Measurements from ENCODE around the gene BZW2. TPM values are rescaled to one million over a fixed set of nuclear protein-coding genes. Genes with fewer than 3 reads are reported as not detected.

Gene BZW2
- total RNA-seq, 1 donor from 2014 or later = 30.8 TPM

- DNase-seq (ENCODE audit: low spot score) (no peak), ATAC-seq (no peak)
- intact Hi-C loops (cut with DNase I) = no loop called here
These were observed 92.2 kb downstream of the BZW2 start for GRCh38 chr7:16738011-16738688.

- ATAC-seq (peak; percentile 64), DNase-seq (ENCODE audit: low spot score) (no peak)
- intact Hi-C loops (cut with DNase I) = no loop called here
These were observed 94.1 kb downstream of the BZW2 start for GRCh38 chr7:16739863-16740622.

- no peak for ATAC-seq
- intact Hi-C loops (cut with DNase I) = no loop called here
- DNase-seq (ENCODE audit: low spot score) = no peak
These were observed 94.6 kb downstream of the BZW2 start for GRCh38 chr7:16740623-16740953.

GRCh38 chr7:16740996-16741395 is 95.0 kb downstream of the BZW2 start:
- ATAC-seq (no peak), DNase-seq (ENCODE audit: low spot score) (no peak)
- intact Hi-C loops (cut with DNase I) = no loop called here

GRCh38 chr7:16741676-16742075 is 95.7 kb downstream of the BZW2 start:
- intact Hi-C loops (cut with DNase I) = no loop called here
- DNase-seq (ENCODE audit: low spot score) = no peak
- no peak for ATAC-seq

- DNase-seq (ENCODE audit: low spot score) (no peak), ATAC-seq (no peak)
- intact Hi-C loops (cut with DNase I) = no loop called here
These were observed 96.6 kb downstream of the BZW2 start for GRCh38 chr7:16742547-16742946.

- ATAC-seq (peak; percentile 39), DNase-seq (ENCODE audit: low spot score) (no peak)
- intact Hi-C loops (cut with DNase I) = no loop called here
These were observed 97.3 kb downstream of the BZW2 start for GRCh38 chr7:16743236-16743635.

- DNase-seq (ENCODE audit: low spot score) = no peak
- ATAC-seq = no peak
- intact Hi-C loops (cut with DNase I) = no loop called here
These were observed 98.7 kb downstream of the BZW2 start for GRCh38 chr7:16744518-16745250.

- ATAC-seq (no peak), DNase-seq (ENCODE audit: low spot score) (no peak)
- intact Hi-C loops (cut with DNase I) = no loop called here
These were observed 99.7 kb downstream of the BZW2 start for GRCh38 chr7:16745645-16746044.

GRCh38 chr7:16747102-16747501 is 101.1 kb downstream of the BZW2 start:
- DNase-seq (ENCODE audit: low spot score) (no peak), ATAC-seq (no peak)
- intact Hi-C loops (cut with DNase I) = no loop called here

GRCh38 chr7:16753102-16753931 is 107.3 kb downstream of the BZW2 start, which contains the start of gene TSPAN13:
TSPAN13 (plus strand) TSS chr7:16753755; CDS start chr7:16753968, 213 bp downstream.
- intact Hi-C loops (cut with DNase I) = no loop called here
- DNase-seq (ENCODE audit: low spot score) = peak; percentile 68
- peak; percentile 62 for ATAC-seq

- peak; percentile 62 for DNase-seq (ENCODE audit: low spot score)
- intact Hi-C loops (cut with DNase I) = no loop called here
- ATAC-seq = peak; percentile 55
These were observed 108.2 kb downstream of the BZW2 start for GRCh38 chr7:16753932-16754855.

- no peak for DNase-seq (ENCODE audit: low spot score)
- intact Hi-C loops (cut with DNase I) = no loop called here
- no peak for ATAC-seq
These were observed 108.9 kb downstream of the BZW2 start for GRCh38 chr7:16754856-16755317.

GRCh38 chr7:16755397-16755796 is 109.4 kb downstream of the BZW2 start:
- no peak for DNase-seq (ENCODE audit: low spot score)
- intact Hi-C loops (cut with DNase I) = no loop called here
- no peak for ATAC-seq

All from sciatic nerve (tissue), 2 donors.